Ishikawa (cell line): ENCODE measurements around the gene MTMR11.

Experiments
- CEBPB ChIP-seq: IDR thresholded peaks from 2 replicates; pipeline ENCODE4 v1.6.1; 2012
- CREB1 ChIP-seq: IDR thresholded peaks from 2 replicates; pipeline ENCODE4 v1.6.1; 2012; ENCODE audit warnings: low read depth
- EP300 ChIP-seq: IDR thresholded peaks from 2 replicates; pipeline ENCODE4 v1.6.1; 2012; ENCODE audit warnings: borderline replicate concordance
- FOXM1 ChIP-seq: IDR thresholded peaks from 2 replicates; pipeline ENCODE4 v1.6.1; 2012; ENCODE audit warnings: low read depth, borderline replicate concordance
- MAX ChIP-seq: IDR thresholded peaks from 2 replicates; pipeline ENCODE4 v1.6.1; 2012
- NFIC ChIP-seq: IDR thresholded peaks from 2 replicates; pipeline ENCODE4 v1.6.1; 2012
- RAD21 ChIP-seq: IDR thresholded peaks from 2 replicates; pipeline ENCODE4 v1.6.1; 2012; ENCODE audit warnings: low read depth
- REST ChIP-seq: IDR thresholded peaks from 2 replicates; pipeline ENCODE4 v1.6.1; 2012; ENCODE audit warnings: low read depth, mild to moderate bottlenecking
- TAF1 ChIP-seq: IDR thresholded peaks from 2 replicates; pipeline ENCODE4 v1.6.1; 2012; ENCODE audit warnings: low read depth, mild to moderate bottlenecking
- TCF12 ChIP-seq: IDR thresholded peaks from 2 replicates; pipeline ENCODE4 v1.6.1; 2012; ENCODE audit warnings: low read depth
- TEAD4 ChIP-seq: IDR thresholded peaks from 2 replicates; pipeline ENCODE4 v1.6.1; 2012
- USF1 ChIP-seq: IDR thresholded peaks from 2 replicates; pipeline ENCODE4 v1.6.1; 2012
- YY1 ChIP-seq: IDR thresholded peaks from 2 replicates; pipeline ENCODE4 v1.6.1; 2012; ENCODE audit warnings: low read depth
- ZBTB7A ChIP-seq: IDR thresholded peaks from 2 replicates; pipeline ENCODE4 v1.6.1; 2012; ENCODE audit warnings: low read depth

DNA sequence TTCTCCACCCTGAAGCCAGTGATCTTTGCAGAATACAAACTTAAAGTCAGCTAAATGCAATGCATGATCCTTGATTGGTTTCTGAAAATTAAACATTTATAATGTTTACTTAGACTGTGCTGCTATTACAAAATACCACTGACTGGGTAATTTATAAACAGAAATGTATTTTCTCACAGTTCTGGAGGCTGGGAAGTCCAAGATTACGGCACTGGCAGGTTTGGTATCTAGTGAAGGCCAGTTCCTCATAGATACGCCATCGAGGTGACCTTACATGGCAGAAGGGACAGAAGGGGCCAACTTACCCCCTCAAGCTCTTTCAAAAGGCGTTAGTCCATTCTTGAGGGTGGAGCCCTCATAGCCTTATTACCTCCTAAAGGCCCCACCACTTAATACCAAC lies 40.1 kb downstream of the MTMR11 start:
- TF ChIP-seq TAF1 (no peak), YY1 (no peak), RAD21 (no peak), EP300 (no peak), TEAD4 (no peak), REST (no peak), CREB1 (no peak), MAX (no peak), CEBPB (no peak), USF1 (no peak), FOXM1 (no peak), ZBTB7A (no peak), TCF12 (no peak), NFIC (no peak)
